Glutamatergic neuron (in vitro differentiated cells): Measurements from ENCODE around the gene CCDC116. TPM values are rescaled to one million over a fixed set of nuclear protein-coding genes. Genes with fewer than 3 reads are reported as not detected.
"Not testable (repeated sequence)": the region's sequence is repeated elsewhere in the genome, so short reads cannot be mapped to it uniquely, and the experiment has no call there.

Source experiments
- DNase-seq: peaks from one replicate; pipeline ENCODE4 v3.0.0; 2022
- H3K27ac Mint-ChIP-seq: one replicate; pipeline ENCODE4 v1.8.0; 2020; ENCODE audit warnings: mild to moderate bottlenecking, mixed read lengths, inconsistent platforms; ENCODE audit not compliant: unreplicated experiment
- H3K27me3 Mint-ChIP-seq: one replicate; pipeline ENCODE4 v1.8.0; 2020; ENCODE audit warnings: mild to moderate bottlenecking, moderate library complexity, mixed read lengths, inconsistent platforms; ENCODE audit not compliant: unreplicated experiment
- H3K36me3 Mint-ChIP-seq: one replicate; pipeline ENCODE4 v1.8.0; 2020; ENCODE audit warnings: mild to moderate bottlenecking, mixed read lengths, inconsistent platforms; ENCODE audit not compliant: unreplicated experiment
- H3K4me1 Mint-ChIP-seq: one replicate; pipeline ENCODE4 v1.8.0; 2020; ENCODE audit warnings: mild to moderate bottlenecking, low read depth, mixed read lengths, inconsistent platforms; ENCODE audit not compliant: unreplicated experiment
- H3K4me3 Mint-ChIP-seq: one replicate; pipeline ENCODE4 v1.8.0; 2020; ENCODE audit warnings: mild to moderate bottlenecking, mixed read lengths, inconsistent platforms; ENCODE audit not compliant: unreplicated experiment
- H3K9me3 Mint-ChIP-seq: one replicate; pipeline ENCODE4 v1.8.0; 2020; ENCODE audit warnings: mild to moderate bottlenecking, moderate library complexity, mixed read lengths, inconsistent platforms; ENCODE audit not compliant: unreplicated experiment
- total RNA-seq: library from RNA; stranded (reverse); fragmentation: NEBNext Ultra II Directional; extraction: Animal tissue kit (Norgen Biotek cat#: 25700); gene quantifications from one replicate; pipeline ENCODE4 v1.2.1, GENCODE V29; 2021; ENCODE audit not compliant: unreplicated experiment
- TF ChIP-seq, protein P1 (sequence below): fragments of 200-600 bp; sonication (generic); IDR thresholded peaks from one replicate; pipeline ENCODE4 v1.5.0; 2021; ENCODE audit not compliant: partially characterized antibody, unreplicated experiment

The CCDC116 gene
- total RNA-seq, 1 donor from 2014 or later = 0.71 TPM

- peaks cover 7% of the 10 kb centered on the region for H3K9me3 Mint-ChIP-seq
- DNase-seq = no peak
- H3K36me3 Mint-ChIP-seq = no peaks in the 10 kb centered on the region
- no peak overlapping the region for H3K27ac Mint-ChIP-seq
- peaks cover 7% of the 10 kb centered on the region for H3K4me1 Mint-ChIP-seq
- no peak overlapping the region for H3K4me3 Mint-ChIP-seq
- TF ChIP-seq, protein P1, sequence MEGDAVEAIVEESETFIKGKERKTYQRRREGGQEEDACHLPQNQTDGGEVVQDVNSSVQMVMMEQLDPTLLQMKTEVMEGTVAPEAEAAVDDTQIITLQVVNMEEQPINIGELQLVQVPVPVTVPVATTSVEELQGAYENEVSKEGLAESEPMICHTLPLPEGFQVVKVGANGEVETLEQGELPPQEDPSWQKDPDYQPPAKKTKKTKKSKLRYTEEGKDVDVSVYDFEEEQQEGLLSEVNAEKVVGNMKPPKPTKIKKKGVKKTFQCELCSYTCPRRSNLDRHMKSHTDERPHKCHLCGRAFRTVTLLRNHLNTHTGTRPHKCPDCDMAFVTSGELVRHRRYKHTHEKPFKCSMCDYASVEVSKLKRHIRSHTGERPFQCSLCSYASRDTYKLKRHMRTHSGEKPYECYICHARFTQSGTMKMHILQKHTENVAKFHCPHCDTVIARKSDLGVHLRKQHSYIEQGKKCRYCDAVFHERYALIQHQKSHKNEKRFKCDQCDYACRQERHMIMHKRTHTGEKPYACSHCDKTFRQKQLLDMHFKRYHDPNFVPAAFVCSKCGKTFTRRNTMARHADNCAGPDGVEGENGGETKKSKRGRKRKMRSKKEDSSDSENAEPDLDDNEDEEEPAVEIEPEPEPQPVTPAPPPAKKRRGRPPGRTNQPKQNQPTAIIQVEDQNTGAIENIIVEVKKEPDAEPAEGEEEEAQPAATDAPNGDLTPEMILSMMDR = no peak
- H3K27me3 Mint-ChIP-seq = peaks cover 4% of the 10 kb centered on the region
Observed at GRCh38 chr22:21603973-21604372, 28.6 kb upstream of the CCDC116 start.

DNA sequence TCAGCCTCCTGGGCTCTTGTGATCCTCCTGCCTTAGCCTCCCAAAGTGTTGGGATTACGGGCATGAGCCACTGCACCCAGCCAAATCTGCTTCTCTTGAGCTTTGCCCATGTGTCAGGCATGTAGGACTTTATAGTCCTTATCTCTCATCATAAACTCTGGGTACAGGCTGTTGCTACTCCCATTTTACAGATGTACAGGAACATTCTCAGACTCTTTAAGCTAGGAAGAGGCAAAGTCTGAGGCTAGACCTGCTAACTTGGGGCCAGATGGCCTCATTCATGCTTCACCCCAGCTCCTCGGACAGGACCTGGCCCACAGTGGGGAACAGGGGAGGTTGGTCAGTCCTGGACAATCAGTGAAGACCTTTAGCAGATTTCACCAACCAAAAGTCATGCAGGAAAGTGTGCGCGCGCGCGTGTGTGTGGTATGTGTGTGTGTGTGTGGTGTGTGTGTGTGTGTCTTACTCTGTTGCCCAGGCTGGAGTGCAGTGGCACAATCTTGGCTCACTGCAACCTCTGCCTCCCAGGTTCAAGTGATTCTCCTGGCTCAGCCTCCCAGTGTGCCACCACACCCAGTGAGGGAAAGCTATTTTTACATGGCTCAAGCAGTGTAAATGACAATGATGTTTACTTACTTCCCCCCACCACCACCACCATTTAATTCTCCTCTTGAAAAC, 26.5 kb upstream of the CCDC116 start:
- no peak for DNase-seq
- no peak overlapping the region for H3K4me3 Mint-ChIP-seq
- peaks cover 2% of the 10 kb centered on the region for H3K4me1 Mint-ChIP-seq
- no peak overlapping the region for H3K27ac Mint-ChIP-seq
- TF ChIP-seq, protein P1 = no peak
- no peaks in the 10 kb centered on the region for H3K36me3 Mint-ChIP-seq
- peaks cover 4% of the 10 kb centered on the region for H3K27me3 Mint-ChIP-seq
- H3K9me3 Mint-ChIP-seq = peaks cover 4% of the 10 kb centered on the region

DNA sequence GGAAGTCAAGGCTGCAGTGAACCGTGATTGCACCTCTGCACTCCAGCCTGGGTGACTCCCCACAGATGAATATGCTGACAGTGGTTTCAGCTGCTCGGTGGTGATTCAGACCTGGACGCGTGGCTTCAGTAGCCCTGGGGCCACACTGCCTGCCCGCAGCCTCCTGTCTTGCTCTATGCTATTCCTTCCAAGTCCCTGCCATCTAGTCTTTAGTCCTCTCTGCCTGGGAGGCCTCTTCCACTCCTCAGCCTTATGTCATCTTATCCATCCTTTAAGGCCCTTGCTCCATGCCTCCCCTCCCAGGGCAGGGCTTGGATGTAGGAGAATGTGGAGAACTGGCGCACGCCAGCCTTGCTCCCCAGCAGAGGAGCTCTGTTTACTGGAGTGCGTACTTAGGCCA, 25.8 kb upstream of the CCDC116 start:
- TF ChIP-seq, protein P1 = no peak
- H3K4me1 Mint-ChIP-seq = peaks cover 2% of the 10 kb centered on the region
- H3K9me3 Mint-ChIP-seq = peaks cover 4% of the 10 kb centered on the region
- DNase-seq = no peak
- peaks cover 9% of the 10 kb centered on the region for H3K27me3 Mint-ChIP-seq
- no peaks in the 10 kb centered on the region for H3K36me3 Mint-ChIP-seq
- no peak overlapping the region for H3K27ac Mint-ChIP-seq
- H3K4me3 Mint-ChIP-seq = no peak overlapping the region

- H3K36me3 Mint-ChIP-seq, H3K9me3 Mint-ChIP-seq, H3K4me1 Mint-ChIP-seq, H3K27ac Mint-ChIP-seq, H3K27me3 Mint-ChIP-seq, H3K4me3 Mint-ChIP-seq, DNase-seq: not testable (repeated sequence)
Observed at GRCh38 chr22:21609556-21610157, 22.9 kb upstream of the CCDC116 start.

- DNase-seq = no peak
- Mint-ChIP-seq H3K9me3 (peaks cover 5% of the 10 kb centered on the region), H3K36me3 (no peaks in the 10 kb centered on the region), H3K27me3 (peaks cover 10% of the 10 kb centered on the region), H3K4me3 (no peak overlapping the region), H3K27ac (peak overlapping the region; percentile 11), H3K4me1 (peaks cover 4% of the 10 kb centered on the region)
- TF ChIP-seq, protein P1 = no peak
Observed at GRCh38 chr22:21611210-21611977, 21.2 kb upstream of the CCDC116 start.
